ENCODE measurements around the gene ARL4A. TPM values are rescaled to one million over a fixed set of nuclear protein-coding genes. Genes with fewer than 3 reads are reported as not detected.

ARL4A gene
- total and polyA plus RNA-seq, 9 of the 15 experiments (the other 6 are each of a cell fraction or from before 2014, with no cell fraction given), result 118 to 688 (median 172) TPM

GRCh38 chr7:12686234-12686890, 1.1 kb upstream of the ARL4A start (continued):
- no peak for TF ChIP-seq MTA1 (IDR thresholded peaks at IDR 0.05; ENCODE audit: borderline replicate concordance)
- TF ChIP-seq U2AF1 (optimal IDR thresholded peaks at IDR 0.05; ENCODE audit: low read depth, low read length), result no peak
- TF ChIP-seq TAF1 (IDR thresholded peaks at IDR 0.05; ENCODE audit: control insufficient read depth, extremely low read depth, insufficient read depth, low read length, severe bottlenecking), result peak; percentile 63
- TF ChIP-seq, protein P1, sequence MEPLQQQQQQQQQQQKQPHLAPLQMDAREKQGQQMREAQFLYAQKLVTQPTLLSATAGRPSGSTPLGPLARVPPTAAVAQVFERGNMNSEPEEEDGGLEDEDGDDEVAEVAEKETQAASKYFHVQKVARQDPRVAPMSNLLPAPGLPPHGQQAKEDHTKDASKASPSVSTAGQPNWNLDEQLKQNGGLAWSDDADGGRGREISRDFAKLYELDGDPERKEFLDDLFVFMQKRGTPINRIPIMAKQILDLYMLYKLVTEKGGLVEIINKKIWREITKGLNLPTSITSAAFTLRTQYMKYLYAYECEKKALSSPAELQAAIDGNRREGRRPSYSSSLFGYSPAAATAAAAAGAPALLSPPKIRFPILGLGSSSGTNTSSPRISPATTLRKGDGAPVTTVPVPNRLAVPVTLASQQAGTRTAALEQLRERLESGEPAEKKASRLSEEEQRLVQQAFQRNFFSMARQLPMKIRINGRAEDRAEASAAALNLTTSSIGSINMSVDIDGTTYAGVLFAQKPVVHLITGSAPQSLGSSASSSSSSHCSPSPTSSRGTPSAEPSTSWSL (CRISPR knock-in tag; IDR thresholded peaks at IDR 0.05; ENCODE audit: borderline replicate concordance), result no peak
- TF ChIP-seq, protein P2, sequence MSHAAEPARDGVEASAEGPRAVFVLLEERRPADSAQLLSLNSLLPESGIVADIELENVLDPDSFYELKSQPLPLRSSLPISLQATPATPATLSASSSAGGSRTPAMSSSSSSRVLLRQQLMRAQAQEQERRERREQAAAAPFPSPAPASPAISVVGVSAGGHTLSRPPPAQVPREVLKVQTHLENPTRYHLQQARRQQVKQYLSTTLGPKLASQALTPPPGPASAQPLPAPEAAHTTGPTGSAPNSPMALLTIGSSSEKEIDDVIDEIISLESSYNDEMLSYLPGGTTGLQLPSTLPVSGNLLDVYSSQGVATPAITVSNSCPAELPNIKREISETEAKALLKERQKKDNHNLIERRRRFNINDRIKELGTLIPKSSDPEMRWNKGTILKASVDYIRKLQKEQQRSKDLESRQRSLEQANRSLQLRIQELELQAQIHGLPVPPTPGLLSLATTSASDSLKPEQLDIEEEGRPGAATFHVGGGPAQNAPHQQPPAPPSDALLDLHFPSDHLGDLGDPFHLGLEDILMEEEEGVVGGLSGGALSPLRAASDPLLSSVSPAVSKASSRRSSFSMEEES (CRISPR knock-in tag; IDR thresholded peaks at IDR 0.05), result peak; percentile 38; the same call in 1 of the 2 replicates
- no peak for TF ChIP-seq ZFPM2 (CRISPR knock-in tag; IDR thresholded peaks at IDR 0.05)
- no peak for TF ChIP-seq PHB (CRISPR knock-in tag; IDR thresholded peaks at IDR 0.05)
- TF ChIP-seq ZNF224 (CRISPR knock-in tag; IDR thresholded peaks at IDR 0.05), result no peak
- no peak for TF ChIP-seq POLR3G (IDR thresholded peaks at IDR 0.05; ENCODE audit: extremely low read depth, insufficient read length, insufficient replicate concordance)
- no peak for TF ChIP-seq ID3 (CRISPR knock-in tag; IDR thresholded peaks at IDR 0.05)
- TF ChIP-seq ID3 (tag; IDR thresholded peaks at IDR 0.05), result peak; percentile 87; the same call in 1 of the 2 replicates
- TF ChIP-seq, protein P3, sequence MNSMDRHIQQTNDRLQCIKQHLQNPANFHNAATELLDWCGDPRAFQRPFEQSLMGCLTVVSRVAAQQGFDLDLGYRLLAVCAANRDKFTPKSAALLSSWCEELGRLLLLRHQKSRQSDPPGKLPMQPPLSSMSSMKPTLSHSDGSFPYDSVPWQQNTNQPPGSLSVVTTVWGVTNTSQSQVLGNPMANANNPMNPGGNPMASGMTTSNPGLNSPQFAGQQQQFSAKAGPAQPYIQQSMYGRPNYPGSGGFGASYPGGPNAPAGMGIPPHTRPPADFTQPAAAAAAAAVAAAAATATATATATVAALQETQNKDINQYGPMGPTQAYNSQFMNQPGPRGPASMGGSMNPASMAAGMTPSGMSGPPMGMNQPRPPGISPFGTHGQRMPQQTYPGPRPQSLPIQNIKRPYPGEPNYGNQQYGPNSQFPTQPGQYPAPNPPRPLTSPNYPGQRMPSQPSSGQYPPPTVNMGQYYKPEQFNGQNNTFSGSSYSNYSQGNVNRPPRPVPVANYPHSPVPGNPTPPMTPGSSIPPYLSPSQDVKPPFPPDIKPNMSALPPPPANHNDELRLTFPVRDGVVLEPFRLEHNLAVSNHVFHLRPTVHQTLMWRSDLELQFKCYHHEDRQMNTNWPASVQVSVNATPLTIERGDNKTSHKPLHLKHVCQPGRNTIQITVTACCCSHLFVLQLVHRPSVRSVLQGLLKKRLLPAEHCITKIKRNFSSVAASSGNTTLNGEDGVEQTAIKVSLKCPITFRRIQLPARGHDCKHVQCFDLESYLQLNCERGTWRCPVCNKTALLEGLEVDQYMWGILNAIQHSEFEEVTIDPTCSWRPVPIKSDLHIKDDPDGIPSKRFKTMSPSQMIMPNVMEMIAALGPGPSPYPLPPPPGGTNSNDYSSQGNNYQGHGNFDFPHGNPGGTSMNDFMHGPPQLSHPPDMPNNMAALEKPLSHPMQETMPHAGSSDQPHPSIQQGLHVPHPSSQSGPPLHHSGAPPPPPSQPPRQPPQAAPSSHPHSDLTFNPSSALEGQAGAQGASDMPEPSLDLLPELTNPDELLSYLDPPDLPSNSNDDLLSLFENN (IDR thresholded peaks at IDR 0.05; ENCODE audit: low read depth in 2 of 2, low read length in 2 of 2), result no peak
- peak; percentile 78 to 85 for TF ChIP-seq E2F6 (IDR thresholded peaks at IDR 0.05; ENCODE audit: borderline replicate concordance in 1 of 2, extremely low read depth in 1 of 2, insufficient read depth in 1 of 2, insufficient read length in 1 of 2, low read depth in 1 of 2, low read length in 1 of 2, poor library complexity in 1 of 2, severe bottlenecking in 1 of 2)
- TF ChIP-seq L3MBTL2 (IDR thresholded peaks at IDR 0.05), result peak; percentile 93
- no peak for TF ChIP-seq SIRT6 (IDR thresholded peaks at IDR 0.05; ENCODE audit: low read depth, low read length)
- TF ChIP-seq, protein P4, sequence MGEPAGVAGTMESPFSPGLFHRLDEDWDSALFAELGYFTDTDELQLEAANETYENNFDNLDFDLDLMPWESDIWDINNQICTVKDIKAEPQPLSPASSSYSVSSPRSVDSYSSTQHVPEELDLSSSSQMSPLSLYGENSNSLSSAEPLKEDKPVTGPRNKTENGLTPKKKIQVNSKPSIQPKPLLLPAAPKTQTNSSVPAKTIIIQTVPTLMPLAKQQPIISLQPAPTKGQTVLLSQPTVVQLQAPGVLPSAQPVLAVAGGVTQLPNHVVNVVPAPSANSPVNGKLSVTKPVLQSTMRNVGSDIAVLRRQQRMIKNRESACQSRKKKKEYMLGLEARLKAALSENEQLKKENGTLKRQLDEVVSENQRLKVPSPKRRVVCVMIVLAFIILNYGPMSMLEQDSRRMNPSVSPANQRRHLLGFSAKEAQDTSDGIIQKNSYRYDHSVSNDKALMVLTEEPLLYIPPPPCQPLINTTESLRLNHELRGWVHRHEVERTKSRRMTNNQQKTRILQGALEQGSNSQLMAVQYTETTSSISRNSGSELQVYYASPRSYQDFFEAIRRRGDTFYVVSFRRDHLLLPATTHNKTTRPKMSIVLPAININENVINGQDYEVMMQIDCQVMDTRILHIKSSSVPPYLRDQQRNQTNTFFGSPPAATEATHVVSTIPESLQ (CRISPR knock-in tag; IDR thresholded peaks at IDR 0.05), result no peak
